Keratinocyte (primary cell): ENCODE results near the gene OSBPL1A. TPM values are rescaled to one million over a fixed set of nuclear protein-coding genes. Genes with fewer than 3 reads are reported as not detected.
"Not testable (repeated sequence)": the region's sequence is repeated elsewhere in the genome, so short reads cannot be mapped to it uniquely, and the experiment has no call there.

Experiments used
- DNase-seq: peaks from one replicate; pipeline ENCODE4 v3.0.0-alpha.2; 2011; ENCODE audit warnings: low read depth, missing footprints, low spot score
- FAIRE-seq: peaks from 2 replicates; lab custom pipeline; 2011; peaks lifted over from hg19 to GRCh38; lab: Jason Lieb, UNC
- H2AFZ ChIP-seq: 2 replicates; pipeline ENCODE4 v1.6.0; 2012; ENCODE audit warnings: low read length, control low read depth, inconsistent platforms; ENCODE audit not compliant: control insufficient read depth
- H3K27ac ChIP-seq: 2 replicates; pipeline ENCODE4 v1.5.1; 2011; ENCODE audit warnings: low read length; ENCODE audit not compliant: control insufficient read depth, insufficient read depth
- H3K27me3 ChIP-seq: 3 replicates; pipeline ENCODE4 v1.6.0; 2011; ENCODE audit warnings: low read length; ENCODE audit not compliant: control insufficient read depth, insufficient read depth; ENCODE audit errors: extremely low read depth
- H3K36me3 ChIP-seq, 2 experiments: 2 replicates in 1 of 2; 3 replicates in 1 of 2; pipeline ENCODE4 v1.5.1; 2011; ENCODE audit warnings: low read length in 2 of 2, mild to moderate bottlenecking in 1 of 2; ENCODE audit not compliant: control insufficient read depth in 2 of 2, insufficient read depth in 2 of 2; ENCODE audit errors: extremely low read depth in 1 of 2
- H3K4me1 ChIP-seq: 3 replicates; pipeline ENCODE4 v1.5.1; 2011; ENCODE audit warnings: low read length; ENCODE audit not compliant: control insufficient read depth, insufficient read depth; ENCODE audit errors: extremely low read depth
- H3K4me2 ChIP-seq: 3 replicates; pipeline ENCODE4 v1.6.0; 2011; ENCODE audit warnings: low read depth, low read length; ENCODE audit not compliant: control insufficient read depth, insufficient read depth; ENCODE audit errors: extremely low read depth
- H3K4me3 ChIP-seq, 3 experiments: fragments of 200-600 bp in 1 of 3; sonication (generic) in 1 of 3; 2 replicates in 2 of 3; 3 replicates in 1 of 3; pipeline ENCODE4 v1.5.1; 2011 to 2016; ENCODE audit warnings: low read length in 3 of 3, mild to moderate bottlenecking in 3 of 3, control low read depth in 2 of 3, inconsistent platforms in 1 of 3, low read depth in 1 of 3, mixed read lengths in 1 of 3, mixed run types in 1 of 3, moderate library complexity in 1 of 3; ENCODE audit not compliant: control insufficient read depth in 2 of 3, insufficient read depth in 2 of 3; ENCODE audit errors: extremely low read depth in 1 of 3
- H3K79me2 ChIP-seq: 2 replicates; pipeline ENCODE4 v1.6.0; 2012; ENCODE audit warnings: low read length; ENCODE audit not compliant: control insufficient read depth, insufficient read depth
- H3K9ac ChIP-seq: 3 replicates; pipeline ENCODE4 v1.6.0; 2011; ENCODE audit warnings: low read length; ENCODE audit not compliant: control insufficient read depth, insufficient read depth; ENCODE audit errors: extremely low read depth
- H3K9me1 ChIP-seq: 3 replicates; pipeline ENCODE4 v1.6.0; 2011; ENCODE audit warnings: low read length; ENCODE audit not compliant: control insufficient read depth, insufficient read depth; ENCODE audit errors: extremely low read depth
- H3K9me3 ChIP-seq: 2 replicates; pipeline ENCODE4 v1.5.1; 2012; ENCODE audit warnings: low read depth, low read length; ENCODE audit not compliant: control insufficient read depth
- H4K20me1 ChIP-seq: 3 replicates; pipeline ENCODE4 v1.6.0; 2011; ENCODE audit warnings: low read length; ENCODE audit not compliant: control insufficient read depth, insufficient read depth; ENCODE audit errors: extremely low read depth
- EZH2 ChIP-seq: IDR thresholded peaks from one replicate; pipeline ENCODE4 v1.6.1; 2012; ENCODE audit warnings: inconsistent platforms, mild to moderate bottlenecking, low read length, moderate library complexity
- dilution Hi-C: fragments of 300-500 bp; cut with MboI; formaldehyde crosslinking; loops from one replicate; pipeline ENCODE4 v1.7.0; 2020; ENCODE audit warnings: low sequenced_read_pairs; ENCODE audit not compliant: extremely low pct_ligation_motif_present
- polyA plus RNA-seq, 5 experiments: library from polyadenylated mRNA; depleted of rRNA in 3 of 5; stranded (reverse) in 3 of 5; stranded (forward) in 1 of 5; unstranded in 1 of 5; fragments of >200 nt; gene quantifications; 1 replicate in 1 of 5; 2 replicates in 3 of 5; 3 replicates in 1 of 5; pipeline versions ENCODE4 v1.2.1 to v1.2.3, GENCODE V29; 2011 to 2012; ENCODE audit warnings: missing spikeins in 2 of 5, low read depth in 1 of 5, low replicate concordance in 1 of 5
- TF ChIP-seq, protein P1 (sequence below), 3 experiments: IDR thresholded peaks in 1 of 3; conservative IDR thresholded peaks in 1 of 3; optimal IDR thresholded peaks in 1 of 3; 2 replicates in 2 of 3; 3 replicates in 1 of 3; pipeline versions ENCODE3 to v1.5.1; 2011; ENCODE audit warnings: low read length in 3 of 3, mild to moderate bottlenecking in 3 of 3, moderate library complexity in 2 of 3, control low read depth in 1 of 3, inconsistent platforms in 1 of 3; ENCODE audit not compliant: insufficient read depth in 2 of 3; ENCODE audit errors: extremely low read depth in 1 of 3

The OSBPL1A gene
- polyA plus RNA-seq, 1 donor (not counting 4 experiments of a cell fraction or from before 2014, with no cell fraction given), result 17.7 TPM

GRCh38 chr18:24157855-24158254 is 239.8 kb downstream of the OSBPL1A start:
- Histone ChIP-seq H3K4me1 (no peaks in the 10 kb centered on the region), H3K9me1 (no peaks in the 10 kb centered on the region), H3K4me3 (no peak overlapping the region), H3K9ac (no peak overlapping the region), H2AFZ (no peak overlapping the region), H3K27ac (no peak overlapping the region), H3K36me3 (peaks cover 0 to 13% of the 10 kb centered on the region in 2 experiments), H3K27me3 (no peaks in the 10 kb centered on the region), H3K79me2 (no peaks in the 10 kb centered on the region), H3K9me3 (no peaks in the 10 kb centered on the region), H3K4me2 (no peak overlapping the region), H4K20me1 (no peaks in the 10 kb centered on the region)
- dilution Hi-C loops, result no loop called here
- FAIRE-seq (no peak), DNase-seq (no peak)
- TF ChIP-seq, protein P1, sequence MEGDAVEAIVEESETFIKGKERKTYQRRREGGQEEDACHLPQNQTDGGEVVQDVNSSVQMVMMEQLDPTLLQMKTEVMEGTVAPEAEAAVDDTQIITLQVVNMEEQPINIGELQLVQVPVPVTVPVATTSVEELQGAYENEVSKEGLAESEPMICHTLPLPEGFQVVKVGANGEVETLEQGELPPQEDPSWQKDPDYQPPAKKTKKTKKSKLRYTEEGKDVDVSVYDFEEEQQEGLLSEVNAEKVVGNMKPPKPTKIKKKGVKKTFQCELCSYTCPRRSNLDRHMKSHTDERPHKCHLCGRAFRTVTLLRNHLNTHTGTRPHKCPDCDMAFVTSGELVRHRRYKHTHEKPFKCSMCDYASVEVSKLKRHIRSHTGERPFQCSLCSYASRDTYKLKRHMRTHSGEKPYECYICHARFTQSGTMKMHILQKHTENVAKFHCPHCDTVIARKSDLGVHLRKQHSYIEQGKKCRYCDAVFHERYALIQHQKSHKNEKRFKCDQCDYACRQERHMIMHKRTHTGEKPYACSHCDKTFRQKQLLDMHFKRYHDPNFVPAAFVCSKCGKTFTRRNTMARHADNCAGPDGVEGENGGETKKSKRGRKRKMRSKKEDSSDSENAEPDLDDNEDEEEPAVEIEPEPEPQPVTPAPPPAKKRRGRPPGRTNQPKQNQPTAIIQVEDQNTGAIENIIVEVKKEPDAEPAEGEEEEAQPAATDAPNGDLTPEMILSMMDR (optimal IDR thresholded peaks at IDR 0.05 in 1 of 3, IDR thresholded peaks at IDR 0.05 in 1 of 3, conservative IDR thresholded peaks at IDR 0.05 in 1 of 3; ENCODE audit: extremely low read depth in 1 of 3, insufficient read depth in 2 of 3, low read length in 3 of 3), result no peak
- no peak for TF ChIP-seq EZH2

DNA sequence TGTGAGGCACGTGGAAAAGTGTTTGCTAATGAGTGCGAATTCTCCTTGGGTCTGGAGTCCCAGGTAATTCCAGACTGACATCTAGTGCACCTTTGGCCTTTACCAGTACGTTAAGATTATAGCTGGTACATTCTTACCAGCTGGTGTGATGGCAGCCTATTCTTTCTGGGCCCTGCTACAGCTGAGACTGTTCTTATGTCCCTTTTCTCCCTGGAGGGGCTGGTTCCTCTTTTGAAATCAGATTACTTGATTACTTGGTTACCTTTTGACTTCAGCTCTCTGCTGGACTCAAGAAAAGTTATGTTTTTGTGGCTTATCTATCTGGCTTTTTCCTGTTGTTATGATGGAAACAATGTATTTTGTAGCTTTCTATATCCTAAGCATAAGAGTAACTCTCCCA is 244.2 kb downstream of the OSBPL1A start:
- Histone ChIP-seq H2AFZ (no peak overlapping the region), H3K9me3 (no peaks in the 10 kb centered on the region), H3K4me1 (no peaks in the 10 kb centered on the region), H3K36me3 (peaks cover 0 to 12% of the 10 kb centered on the region in 2 experiments), H3K27ac (no peak overlapping the region), H3K4me2 (no peak overlapping the region), H3K4me3 (no peak overlapping the region), H3K27me3 (no peaks in the 10 kb centered on the region), H3K79me2 (no peaks in the 10 kb centered on the region), H4K20me1 (no peaks in the 10 kb centered on the region), H3K9ac (no peak overlapping the region), H3K9me1 (no peaks in the 10 kb centered on the region)
- DNase-seq (no peak), FAIRE-seq (no peak)
- dilution Hi-C loops, result no loop called here
- TF ChIP-seq, protein P1 (optimal IDR thresholded peaks at IDR 0.05 in 1 of 3, IDR thresholded peaks at IDR 0.05 in 1 of 3, conservative IDR thresholded peaks at IDR 0.05 in 1 of 3; ENCODE audit: extremely low read depth in 1 of 3, insufficient read depth in 2 of 3, low read length in 3 of 3), result no peak
- TF ChIP-seq EZH2, result no peak

DNA sequence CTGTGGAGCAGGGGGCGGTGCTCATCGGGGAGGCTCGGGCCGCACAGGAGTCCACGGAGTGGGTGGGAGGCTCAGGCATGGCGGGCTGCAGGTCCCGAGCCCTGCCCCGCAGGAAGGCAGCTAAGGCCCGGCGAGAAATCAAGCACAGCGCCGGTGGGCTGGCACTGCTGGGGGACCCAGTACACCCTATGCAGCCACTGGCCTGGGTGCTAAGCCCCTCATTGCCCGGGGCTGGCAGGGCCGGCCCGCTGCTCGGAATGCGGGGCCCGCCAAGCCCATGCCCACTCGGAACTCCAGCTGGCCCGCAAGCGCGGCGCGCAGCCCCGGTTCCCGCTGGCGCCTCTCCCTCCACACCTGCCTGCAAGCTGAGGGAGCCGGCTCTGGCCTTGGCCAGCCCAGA is 248.0 kb downstream of the OSBPL1A start:
- H3K27me3 ChIP-seq, H3K9me1 ChIP-seq, H3K4me3 ChIP-seq, H3K79me2 ChIP-seq, dilution Hi-C loops, H3K9ac ChIP-seq, H3K4me1 ChIP-seq, H3K27ac ChIP-seq, H3K9me3 ChIP-seq, H2AFZ ChIP-seq, H4K20me1 ChIP-seq, DNase-seq, H3K36me3 ChIP-seq, FAIRE-seq, H3K4me2 ChIP-seq: not testable (repeated sequence)
